Forelimb muscle (tissue), 1 donor: ENCODE results near the gene FRMD4A. TPM values are rescaled to one million over a fixed set of nuclear protein-coding genes. Genes with fewer than 3 reads are reported as not detected.
"Not testable (repeated sequence)": the region's sequence is repeated elsewhere in the genome, so short reads cannot be mapped to it uniquely, and the experiment has no call there.

Source experiments
- DNase-seq: peaks from one replicate; pipeline ENCODE4 v3.0.0-alpha.2; 2013; ENCODE audit warnings: low read depth
- polyA plus RNA-seq: library from polyadenylated mRNA; unstranded; fragments of 120-200 nt; gene quantifications from one replicate; pipeline ENCODE4 v1.2.1, GENCODE V29; 2013; ENCODE audit not compliant: insufficient read length

FRMD4A gene
- polyA plus RNA-seq, 1 donor, result 36.3 TPM

DNA sequence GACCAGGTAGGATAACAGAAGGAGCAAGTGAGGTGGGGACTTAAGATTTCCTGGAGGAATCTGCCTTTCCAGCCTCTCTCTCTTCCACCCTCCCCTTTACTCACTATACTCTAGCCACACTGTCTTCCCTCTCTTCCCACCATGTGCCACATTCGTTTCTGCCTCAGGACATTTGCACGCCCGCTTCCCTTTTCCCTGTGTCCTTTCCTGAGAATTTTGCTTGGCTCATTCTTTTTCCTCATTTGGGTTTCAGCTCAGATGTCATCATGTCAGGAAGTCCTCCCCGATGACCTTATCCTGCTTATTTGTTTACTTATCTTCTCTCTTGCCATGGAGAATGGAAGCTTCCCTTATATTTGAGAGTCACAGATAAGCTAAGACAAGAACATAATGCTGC lies 380.2 kb downstream of the FRMD4A start:
- no peak for DNase-seq

DNA sequence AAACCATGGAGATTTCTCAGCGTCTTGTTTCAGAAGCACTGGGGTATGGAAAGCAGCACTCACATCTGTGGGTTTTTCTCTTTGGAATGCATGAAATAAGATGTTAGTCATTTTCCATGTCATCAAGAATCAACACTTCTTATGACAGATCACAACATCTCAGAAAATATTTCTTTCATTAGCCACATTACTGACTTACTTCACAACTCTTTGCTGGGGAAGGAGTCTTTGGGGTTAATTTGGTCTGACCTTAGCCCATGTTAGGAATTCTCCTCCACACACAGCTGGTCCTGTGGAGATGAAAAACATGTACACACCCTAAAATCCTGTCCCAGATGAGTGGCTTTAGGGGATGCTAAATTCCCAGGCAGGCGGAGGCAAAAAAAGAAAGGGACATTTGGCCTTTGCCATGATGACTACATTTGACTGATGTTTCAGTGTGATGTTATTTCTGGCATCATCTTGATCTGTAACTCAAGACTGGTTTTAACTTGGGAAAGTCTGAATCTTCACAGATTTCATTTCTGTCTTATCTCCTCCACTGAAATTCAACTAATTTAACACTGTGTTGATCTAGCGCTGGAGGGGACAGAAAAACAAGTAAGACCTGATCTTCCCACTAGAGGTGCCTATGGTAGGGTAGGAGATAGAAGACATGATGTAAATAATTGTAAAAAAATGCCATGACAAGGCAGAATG lies 380.7 kb downstream of the FRMD4A start:
- no peak for DNase-seq

- DNase-seq, result no peak
Observed at GRCh38 chr10:13946209-13946460, 384.6 kb downstream of the FRMD4A start.

DNA sequence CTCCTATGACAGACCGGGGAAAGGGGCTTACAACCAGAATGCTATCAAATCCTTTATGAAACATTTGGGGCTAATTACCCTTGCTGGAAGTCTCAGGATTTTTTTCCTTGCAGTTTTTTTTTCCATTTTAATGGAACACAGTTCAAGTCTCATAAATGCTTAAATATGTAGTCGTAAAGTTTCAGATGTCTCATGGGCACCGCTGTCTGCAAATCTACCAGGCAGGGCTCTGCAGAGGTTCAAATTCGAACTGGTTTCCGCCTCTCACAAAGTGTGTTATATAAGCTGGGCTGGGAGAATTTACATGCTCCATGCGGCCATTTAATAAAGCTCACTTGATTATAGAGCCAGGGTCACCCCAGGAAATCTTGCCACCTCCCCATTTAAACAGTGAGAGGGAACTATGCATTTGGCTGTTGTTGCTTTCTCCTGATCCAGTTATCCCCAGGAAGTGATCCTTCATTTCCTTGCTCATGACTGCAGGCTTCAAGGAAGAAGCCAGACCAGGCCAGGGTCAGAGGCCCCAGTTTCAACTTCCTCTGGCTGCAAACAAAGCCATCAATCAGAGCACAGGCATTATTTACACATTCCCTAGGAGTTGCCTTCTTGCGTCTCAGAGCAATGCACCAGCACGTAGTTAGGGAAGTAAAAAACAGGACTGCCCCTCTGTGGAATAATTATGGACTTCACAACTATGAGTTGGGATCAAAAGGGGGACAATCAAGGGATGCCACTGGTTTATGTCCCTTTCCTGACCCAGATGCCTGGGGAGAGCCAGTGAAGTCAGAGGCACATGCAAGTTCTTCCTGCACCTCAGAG lies 385.1 kb downstream of the FRMD4A start:
- no peak for DNase-seq

DNA sequence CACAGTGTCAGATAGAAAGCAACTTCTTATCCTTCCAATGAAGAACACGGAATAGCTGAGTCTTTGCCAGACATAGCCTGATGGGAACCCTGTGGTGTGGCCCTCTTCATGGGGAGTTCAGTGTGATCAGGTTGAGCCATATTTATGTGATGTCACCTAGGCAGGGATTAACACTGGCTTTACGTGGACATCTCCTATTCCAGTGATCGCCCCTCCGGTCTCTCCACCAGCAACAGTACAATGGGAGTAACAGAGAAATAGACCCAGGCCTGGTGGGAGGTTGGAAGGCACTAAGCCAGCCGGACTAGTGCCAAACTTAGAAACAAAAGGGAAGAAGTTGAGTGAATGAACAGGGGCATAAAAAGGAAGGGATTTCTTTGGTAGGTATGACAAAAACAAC lies 385.9 kb downstream of the FRMD4A start:
- no peak for DNase-seq

- no peak for DNase-seq
Observed at GRCh38 chr10:13943735-13944398, 386.9 kb downstream of the FRMD4A start.

GRCh38 chr10:13942035-13942434 lies 388.7 kb downstream of the FRMD4A start:
- no peak for DNase-seq

GRCh38 chr10:13939391-13939790 lies 391.3 kb downstream of the FRMD4A start:
- DNase-seq, result no peak

GRCh38 chr10:13938950-13939349 lies 391.8 kb downstream of the FRMD4A start:
- no peak for DNase-seq

DNA sequence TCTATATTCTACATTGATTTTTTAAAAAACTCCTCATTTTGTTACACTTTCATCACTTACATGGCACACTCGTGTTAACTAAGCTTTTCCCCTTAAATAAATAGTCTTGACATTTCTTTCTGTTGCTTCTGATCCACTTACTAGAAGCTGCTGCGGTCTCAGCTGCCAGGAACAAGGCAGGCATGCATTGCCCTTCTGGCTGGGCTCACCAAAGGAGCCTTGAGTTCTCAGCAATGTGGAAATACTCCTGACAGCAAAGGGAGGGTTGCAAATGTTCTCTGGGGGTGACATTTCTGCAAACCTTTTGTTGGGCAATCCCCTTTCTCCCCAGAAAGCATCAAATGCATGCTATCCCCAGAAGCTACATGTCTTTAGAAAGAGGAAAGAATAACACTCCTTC lies 393.9 kb downstream of the FRMD4A start:
- no peak for DNase-seq

GRCh38 chr10:13930120-13930519 lies 400.6 kb downstream of the FRMD4A start:
- no peak for DNase-seq

DNA sequence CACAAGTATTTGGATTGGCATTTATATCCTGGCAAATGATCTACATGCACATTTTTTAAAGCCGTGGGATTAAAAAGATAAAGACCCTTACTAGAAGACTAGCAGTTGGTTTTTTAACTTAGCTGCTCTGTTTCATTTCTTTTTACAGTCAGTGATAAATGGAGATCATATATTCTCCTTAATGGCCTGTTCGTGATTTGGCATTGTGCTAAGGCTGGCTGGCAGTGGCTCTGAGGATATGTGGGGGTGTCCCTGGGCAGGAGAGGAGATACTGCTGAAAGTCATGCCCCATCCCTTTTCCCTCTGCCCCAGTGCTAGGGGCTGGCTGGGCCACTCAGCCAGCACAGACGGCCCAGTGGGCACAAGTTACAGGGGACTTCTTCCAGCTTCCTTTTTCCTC lies 402.3 kb downstream of the FRMD4A start:
- DNase-seq, result no peak

DNA sequence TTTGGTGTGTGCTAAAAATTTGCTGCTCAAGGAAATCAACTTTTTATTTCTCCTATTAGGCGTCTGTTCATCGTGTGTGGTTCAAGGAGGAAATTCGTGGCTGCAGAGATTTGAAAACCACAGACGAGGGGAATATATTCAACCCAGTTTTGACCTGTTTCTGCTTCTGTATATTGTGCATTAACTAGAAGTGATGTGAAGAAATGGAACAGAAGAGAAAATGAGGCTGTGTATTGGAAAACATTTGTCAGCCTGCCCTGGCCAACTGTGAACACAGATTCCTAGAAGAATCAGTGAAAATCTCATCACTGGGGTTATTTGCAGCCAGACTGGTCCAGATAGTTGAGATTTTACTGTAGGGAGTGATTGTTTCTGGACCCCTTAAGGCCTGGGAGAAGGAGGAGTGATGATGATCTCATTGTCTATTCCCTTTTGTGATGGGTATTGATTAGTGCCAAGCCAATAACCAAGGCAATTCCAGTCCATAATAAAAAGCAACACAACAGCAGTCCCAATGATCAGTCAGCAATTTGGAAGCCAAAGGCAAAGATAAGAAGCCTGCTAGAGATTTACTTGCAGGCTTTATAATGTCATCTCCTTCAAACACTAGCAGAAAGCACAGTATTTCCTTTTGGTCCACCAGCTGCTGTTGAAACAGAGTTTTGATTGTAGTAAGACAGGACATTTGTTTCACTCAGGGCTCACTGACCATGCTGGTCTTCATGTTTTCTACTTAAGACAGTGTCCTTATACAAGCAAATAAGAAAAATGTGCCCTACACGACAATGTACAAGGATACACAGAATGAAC lies 404.5 kb downstream of the FRMD4A start:
- DNase-seq, result no peak

GRCh38 chr10:13924040-13924725 lies 406.5 kb downstream of the FRMD4A start:
- DNase-seq, result no peak

DNA sequence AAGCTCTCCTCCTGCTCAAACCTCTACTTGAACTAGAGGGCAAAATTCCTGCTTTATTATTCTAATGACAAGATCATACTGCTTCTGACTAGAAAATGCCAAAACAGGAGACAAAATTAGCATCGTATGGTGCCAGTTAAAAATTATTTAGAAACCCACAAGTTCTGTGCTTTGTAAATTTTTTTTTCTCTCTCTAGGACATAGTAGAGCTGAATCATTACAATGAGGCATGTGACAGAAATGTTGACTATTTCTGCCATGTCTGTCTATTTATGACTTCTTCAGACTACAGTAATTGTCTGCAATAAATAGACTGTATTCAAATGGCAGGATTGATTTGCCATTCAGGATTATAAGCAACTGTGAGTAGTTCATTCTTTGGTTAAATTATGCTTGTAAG lies 408.1 kb downstream of the FRMD4A start:
- no peak for DNase-seq

DNA sequence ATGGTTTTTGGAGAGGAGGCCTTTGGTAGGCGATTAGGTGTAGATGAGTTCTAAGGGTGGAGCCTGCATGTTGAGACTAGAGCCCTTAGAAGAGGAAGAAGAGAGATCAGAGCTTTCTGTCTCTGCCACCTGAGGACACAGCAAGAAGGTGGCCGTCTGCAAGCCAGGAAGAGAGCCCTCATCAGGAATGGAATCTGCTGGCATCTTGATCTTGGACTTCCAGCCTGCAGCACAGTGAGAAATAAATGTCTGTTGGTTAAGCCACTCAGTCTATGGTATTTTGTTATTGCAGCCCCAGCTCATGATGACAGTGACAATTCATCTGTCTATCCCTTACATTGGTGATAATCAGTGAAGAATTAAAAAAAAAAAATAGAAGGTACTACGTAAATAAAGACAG lies 408.8 kb downstream of the FRMD4A start:
- DNase-seq, result no peak

DNA sequence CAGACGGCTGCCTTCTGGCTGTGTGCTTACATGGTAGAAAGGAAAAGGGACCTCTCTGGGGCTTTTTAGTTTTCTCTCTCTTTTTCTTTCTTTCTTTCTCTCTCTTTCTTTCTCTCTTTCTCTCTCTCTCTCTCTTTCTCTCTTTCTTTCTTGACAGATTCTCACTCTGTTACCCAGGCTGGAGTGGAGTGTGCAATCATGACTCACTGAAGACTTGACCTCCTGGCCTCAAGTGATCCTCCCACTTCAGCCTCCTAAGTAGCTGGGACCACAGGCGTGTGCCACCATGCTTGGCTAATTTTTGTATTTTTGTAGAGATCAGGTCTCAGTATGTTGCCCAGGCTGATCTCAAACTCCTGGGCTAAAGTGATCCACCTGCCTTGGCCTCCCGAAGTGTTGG lies 409.6 kb downstream of the FRMD4A start:
- not testable (repeated sequence) for DNase-seq

- DNase-seq, result no peak
Observed at GRCh38 chr10:13920465-13920864, 410.3 kb downstream of the FRMD4A start.

- DNase-seq, result no peak
Observed at GRCh38 chr10:13920031-13920430, 410.7 kb downstream of the FRMD4A start.

DNA sequence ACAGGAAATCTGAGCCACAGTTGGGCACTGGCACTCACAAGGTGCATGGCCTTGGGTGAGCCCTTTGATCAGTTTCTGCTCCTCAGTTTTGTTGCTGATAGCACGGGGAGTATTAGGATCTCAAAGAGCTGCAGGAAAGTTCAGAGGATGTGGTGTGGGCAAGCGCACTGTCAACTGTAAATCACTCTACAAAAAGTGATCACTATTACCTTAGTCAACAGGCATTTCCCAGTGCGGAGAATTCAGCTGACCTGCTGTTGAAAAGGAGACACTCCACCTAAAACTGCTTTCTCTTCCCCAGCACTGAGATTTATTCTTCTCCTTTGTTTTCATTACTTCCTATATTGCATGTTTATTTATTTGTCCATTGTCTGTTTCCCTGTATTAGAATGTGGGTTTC lies 412.9 kb downstream of the FRMD4A start:
- no peak for DNase-seq

- no peak for DNase-seq
Observed at GRCh38 chr10:13916384-13916947, 414.3 kb downstream of the FRMD4A start.
